Cardiac fibroblast (primary cell): Measurements from ENCODE around the gene DPYSL4.

Experiments used
- DNase-seq, 2 donors: peaks; one replicate each; pipeline versions ENCODE4 v3.0.0 to v3.0.0-alpha.2; 2010; ENCODE audit warnings: low read depth in 2 of 2
- H3K4me3 ChIP-seq, 2 donors: replicated peaks in 1 of 2; 1 replicate in 1 of 2; 2 replicates in 1 of 2; pipeline ENCODE4 v1.5.1; 2011; ENCODE audit warnings: low read depth in 2 of 2, low read length in 2 of 2, mild to moderate bottlenecking in 2 of 2, moderate library complexity in 1 of 2
- TF ChIP-seq, protein P1 (sequence below): IDR thresholded peaks from one replicate; pipeline ENCODE4 v1.5.1; 2011; ENCODE audit warnings: low read depth, mild to moderate bottlenecking, low read length, inconsistent platforms

Gene DPYSL4

DNA sequence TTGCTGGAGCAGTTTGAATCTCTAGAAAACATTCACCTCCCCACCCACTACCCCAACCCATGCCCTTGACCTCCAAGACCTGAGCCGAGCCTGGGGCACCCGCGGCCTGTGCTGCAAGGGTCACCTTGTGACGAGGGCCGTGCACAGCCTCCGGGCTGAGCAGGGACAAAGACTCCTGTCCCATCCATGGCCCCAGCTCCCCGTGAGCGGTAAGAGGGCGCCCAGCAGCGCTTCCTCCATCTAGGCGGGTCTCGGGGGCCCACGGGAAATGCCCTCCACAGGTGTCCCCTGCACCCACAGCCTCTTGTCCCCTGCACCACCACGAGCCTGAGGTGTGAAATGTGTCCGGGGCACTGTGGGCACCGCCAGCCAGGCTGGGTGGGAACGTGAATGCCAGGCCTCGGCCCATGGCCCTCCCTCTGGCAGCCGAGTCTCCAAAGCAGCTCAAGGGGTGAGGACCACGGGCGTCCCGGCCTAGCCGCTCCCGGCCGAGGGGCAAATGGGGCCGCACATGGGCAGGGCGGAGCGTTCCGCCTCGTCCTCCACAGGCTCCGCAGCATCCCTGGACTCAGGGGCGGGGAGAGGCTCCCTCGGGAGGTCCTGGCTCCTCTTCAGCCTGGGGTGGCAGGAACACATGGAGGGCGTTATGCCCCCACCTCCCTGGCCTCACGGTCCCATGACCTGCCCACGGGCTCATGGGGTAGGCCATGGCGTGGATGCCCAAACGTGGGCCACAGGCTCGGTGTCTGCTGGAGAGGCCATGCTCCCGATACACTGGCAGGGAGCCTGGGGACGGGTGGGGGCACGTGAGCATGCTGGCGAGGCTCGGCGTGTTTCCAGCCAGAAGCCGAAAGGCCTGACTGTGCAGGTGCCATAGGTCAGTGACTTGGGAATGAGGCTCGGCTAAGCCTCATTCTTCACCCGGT lies 21.1 kb downstream of the DPYSL4 start:
- TF ChIP-seq, protein P1, sequence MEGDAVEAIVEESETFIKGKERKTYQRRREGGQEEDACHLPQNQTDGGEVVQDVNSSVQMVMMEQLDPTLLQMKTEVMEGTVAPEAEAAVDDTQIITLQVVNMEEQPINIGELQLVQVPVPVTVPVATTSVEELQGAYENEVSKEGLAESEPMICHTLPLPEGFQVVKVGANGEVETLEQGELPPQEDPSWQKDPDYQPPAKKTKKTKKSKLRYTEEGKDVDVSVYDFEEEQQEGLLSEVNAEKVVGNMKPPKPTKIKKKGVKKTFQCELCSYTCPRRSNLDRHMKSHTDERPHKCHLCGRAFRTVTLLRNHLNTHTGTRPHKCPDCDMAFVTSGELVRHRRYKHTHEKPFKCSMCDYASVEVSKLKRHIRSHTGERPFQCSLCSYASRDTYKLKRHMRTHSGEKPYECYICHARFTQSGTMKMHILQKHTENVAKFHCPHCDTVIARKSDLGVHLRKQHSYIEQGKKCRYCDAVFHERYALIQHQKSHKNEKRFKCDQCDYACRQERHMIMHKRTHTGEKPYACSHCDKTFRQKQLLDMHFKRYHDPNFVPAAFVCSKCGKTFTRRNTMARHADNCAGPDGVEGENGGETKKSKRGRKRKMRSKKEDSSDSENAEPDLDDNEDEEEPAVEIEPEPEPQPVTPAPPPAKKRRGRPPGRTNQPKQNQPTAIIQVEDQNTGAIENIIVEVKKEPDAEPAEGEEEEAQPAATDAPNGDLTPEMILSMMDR = no peak
- H3K4me3 ChIP-seq = no peak overlapping the region
- no peak for DNase-seq

- TF ChIP-seq, protein P1 = no peak
- H3K4me3 ChIP-seq = no peak overlapping the region
Measured at GRCh38 chr10:132208462-132209050, 21.8 kb downstream of the DPYSL4 start.

DNA sequence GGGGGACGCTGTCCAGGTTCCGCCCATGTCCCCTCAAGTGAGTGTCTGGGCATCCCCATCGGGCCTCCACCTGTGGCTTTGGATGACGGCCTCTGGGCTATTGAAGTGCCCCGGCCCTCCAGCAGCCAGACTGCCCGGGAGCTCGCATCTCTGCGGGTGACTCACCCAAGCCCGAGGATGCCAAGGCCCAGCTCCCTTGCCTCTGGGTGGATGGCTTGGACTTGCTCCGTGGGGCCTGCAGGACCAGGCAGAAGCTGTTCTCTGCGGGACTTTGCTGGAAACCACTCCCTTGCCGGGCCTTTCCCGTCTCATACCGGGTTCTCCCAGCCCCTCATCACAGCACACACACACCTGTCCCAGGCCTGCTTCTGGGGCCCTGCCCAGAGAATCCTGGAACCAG lies 22.4 kb downstream of the DPYSL4 start:
- DNase-seq = no peak
- TF ChIP-seq, protein P1 = no peak
- H3K4me3 ChIP-seq = no peak overlapping the region

More at GRCh38 chr10:132208462-132209050, 21.8 kb downstream of the DPYSL4 start:
- no peak for DNase-seq

DNA sequence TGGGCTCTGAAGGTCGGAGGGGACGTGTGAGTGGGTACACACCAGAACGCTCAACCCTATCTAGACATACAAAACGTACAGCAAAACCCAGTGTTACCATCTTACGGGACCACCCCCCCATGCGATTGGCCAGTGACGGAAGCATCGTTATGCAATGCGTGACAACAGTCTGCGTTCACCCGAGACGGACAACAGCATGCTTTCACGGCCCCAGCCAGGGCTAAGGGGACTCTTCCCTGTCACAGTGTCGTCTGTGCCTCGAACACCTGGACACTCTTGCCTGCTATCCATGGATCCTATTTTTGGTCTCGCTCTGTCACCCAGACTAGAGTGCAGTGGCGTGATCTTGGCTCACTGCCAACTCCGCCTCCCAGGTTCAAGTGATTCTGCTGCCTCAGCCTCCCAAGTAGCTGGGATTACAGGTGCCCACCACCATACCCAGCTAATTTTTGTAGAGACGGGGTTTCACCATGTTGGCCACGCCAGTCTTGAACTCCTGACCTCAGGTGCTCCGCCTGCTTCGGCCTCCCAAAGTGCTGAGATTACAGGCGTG lies 23.3 kb downstream of the DPYSL4 start:
- no peak for DNase-seq
- no peak overlapping the region for H3K4me3 ChIP-seq
- TF ChIP-seq, protein P1 = no peak

GRCh38 chr10:132210766-132211165 lies 24.0 kb downstream of the DPYSL4 start:
- H3K4me3 ChIP-seq = no peak overlapping the region

DNA sequence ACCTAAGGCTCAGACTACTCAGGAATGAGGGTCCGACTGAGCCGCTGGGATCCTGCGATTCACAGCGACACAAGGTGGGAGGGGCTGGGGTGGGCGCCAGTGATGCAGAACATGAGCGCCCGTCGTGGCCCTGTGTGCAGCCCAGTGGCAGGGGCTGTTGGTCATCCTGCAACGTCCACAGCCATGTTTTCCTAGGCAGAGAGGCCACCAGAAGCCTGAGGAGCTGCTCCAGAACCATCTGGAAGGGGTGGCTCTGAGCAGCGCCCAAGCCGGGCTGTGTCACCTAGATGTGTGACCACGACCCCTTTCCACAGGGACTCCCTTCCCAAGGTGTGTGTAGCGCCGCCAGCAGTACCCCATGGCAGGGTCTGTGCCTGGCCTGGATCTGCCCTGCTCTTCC lies 24.5 kb downstream of the DPYSL4 start:
- H3K4me3 ChIP-seq = no peak overlapping the region
- TF ChIP-seq, protein P1 = no peak
- DNase-seq = no peak

More at GRCh38 chr10:132210766-132211165, 24.0 kb downstream of the DPYSL4 start:
- TF ChIP-seq, protein P1 = no peak
- DNase-seq = no peak
